Ammon's horn (tissue), 1 donor: ENCODE measurements around the gene TRAK1.

Source experiments
- DNase-seq: peaks from one replicate; pipeline ENCODE4 v3.0.0-alpha.2; 2016; ENCODE audit warnings: low spot score

TRAK1 gene

GRCh38 chr3:42204867-42205599 lies 113.9 kb downstream of the TRAK1 start:
- no peak for DNase-seq

DNA sequence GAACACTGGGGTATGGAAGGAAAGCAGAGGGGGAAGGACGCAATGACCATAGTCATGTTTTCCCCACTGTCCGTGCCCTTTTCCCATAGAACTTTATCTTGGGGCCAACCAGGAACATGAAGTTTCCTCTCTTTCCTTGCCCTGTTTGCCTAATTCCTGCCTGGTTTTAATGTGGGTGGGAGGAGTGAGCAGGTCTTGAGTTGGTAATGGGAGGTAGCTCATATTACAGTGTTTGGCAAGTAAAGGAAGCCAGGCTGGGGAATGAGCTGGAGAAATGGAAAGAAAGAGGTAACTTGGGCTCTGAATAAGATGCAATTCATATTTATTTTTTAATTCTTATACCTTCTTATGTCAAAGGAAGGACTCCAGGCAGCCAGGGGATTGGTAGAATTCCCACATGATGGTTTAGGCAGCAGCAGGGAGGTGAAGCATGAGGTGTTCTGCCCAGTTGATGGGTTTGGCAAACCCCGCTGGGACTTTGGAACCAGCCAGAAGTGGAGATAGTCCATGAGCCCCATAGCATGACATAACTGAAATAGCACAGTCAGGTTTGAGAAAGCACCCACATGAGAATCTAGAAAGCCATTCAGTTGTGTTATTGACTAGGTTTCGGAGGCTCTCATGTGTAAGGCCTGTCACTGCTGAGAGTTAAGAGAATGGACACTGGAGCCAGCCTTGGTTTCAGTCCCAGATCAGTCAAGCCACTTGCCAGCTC lies 114.8 kb downstream of the TRAK1 start:
- no peak for DNase-seq

DNA sequence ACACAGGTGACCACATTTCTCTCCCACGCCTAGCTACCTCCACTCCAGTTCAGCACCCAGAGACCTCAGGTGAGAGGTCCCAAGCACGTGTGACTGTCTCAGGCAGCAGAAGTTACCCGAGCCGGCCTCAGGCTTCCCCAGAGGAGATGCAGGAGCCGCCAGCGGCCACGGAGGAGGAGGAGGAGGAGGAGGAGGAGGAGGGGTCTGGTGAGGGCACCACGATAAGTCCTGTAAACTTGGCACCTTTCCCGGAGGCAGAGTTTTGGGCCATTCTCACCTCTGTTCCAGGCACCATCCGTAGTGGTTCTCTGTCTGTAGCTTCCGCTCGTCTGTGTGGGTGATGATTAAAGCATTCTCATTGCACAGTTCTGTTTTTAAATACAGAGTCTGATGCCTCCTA lies 118.8 kb downstream of the TRAK1 start:
- DNase-seq, result no peak

- no peak for DNase-seq
Observed at GRCh38 chr3:42210726-42211125, 119.6 kb downstream of the TRAK1 start.

- no peak for DNase-seq
Observed at GRCh38 chr3:42213417-42213816, 122.3 kb downstream of the TRAK1 start.

DNA sequence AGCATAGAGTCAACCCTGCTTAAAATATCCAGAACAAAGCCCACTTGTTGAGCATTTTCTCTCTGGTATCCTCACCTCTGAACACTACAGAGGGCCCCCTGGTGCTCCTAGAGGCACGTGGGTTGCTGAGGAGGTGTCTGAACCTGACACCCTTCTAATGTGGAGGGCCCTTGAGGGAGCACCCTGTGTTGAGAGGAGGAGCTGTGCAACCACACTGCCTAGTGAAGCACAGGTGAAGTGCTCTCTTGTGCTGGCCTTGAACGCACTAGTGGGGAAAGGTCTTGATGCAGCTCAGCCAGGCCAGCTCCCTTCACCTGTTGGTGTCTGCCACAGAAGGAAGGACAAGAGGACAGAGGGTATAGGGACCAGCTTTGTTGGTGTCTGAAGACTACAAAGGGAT lies 122.9 kb downstream of the TRAK1 start:
- DNase-seq, result no peak

GRCh38 chr3:42214565-42215283 lies 123.6 kb downstream of the TRAK1 start:
- no peak for DNase-seq

GRCh38 chr3:42216302-42216701 lies 125.1 kb downstream of the TRAK1 start:
- no peak for DNase-seq

DNA sequence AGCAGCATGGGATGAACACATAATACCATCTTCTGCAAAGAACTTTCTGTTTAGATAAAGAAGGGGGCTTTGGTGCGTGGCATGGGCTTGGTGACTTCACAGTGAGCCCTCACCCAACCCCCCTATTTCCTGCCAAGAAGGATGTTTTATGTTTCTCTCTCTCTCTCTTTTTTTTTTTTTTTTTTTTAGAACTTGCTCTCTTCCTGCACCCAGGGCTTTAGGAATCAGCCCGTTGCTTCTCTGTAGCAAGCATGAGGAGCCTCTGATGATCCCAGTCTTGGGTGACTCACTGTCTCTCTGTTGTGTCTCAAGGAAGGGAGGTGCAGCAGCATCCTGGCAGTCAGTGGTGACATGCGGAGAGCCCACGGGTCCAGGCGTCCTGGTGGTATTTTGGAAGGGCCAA lies 125.8 kb downstream of the TRAK1 start:
- no peak for DNase-seq

DNA sequence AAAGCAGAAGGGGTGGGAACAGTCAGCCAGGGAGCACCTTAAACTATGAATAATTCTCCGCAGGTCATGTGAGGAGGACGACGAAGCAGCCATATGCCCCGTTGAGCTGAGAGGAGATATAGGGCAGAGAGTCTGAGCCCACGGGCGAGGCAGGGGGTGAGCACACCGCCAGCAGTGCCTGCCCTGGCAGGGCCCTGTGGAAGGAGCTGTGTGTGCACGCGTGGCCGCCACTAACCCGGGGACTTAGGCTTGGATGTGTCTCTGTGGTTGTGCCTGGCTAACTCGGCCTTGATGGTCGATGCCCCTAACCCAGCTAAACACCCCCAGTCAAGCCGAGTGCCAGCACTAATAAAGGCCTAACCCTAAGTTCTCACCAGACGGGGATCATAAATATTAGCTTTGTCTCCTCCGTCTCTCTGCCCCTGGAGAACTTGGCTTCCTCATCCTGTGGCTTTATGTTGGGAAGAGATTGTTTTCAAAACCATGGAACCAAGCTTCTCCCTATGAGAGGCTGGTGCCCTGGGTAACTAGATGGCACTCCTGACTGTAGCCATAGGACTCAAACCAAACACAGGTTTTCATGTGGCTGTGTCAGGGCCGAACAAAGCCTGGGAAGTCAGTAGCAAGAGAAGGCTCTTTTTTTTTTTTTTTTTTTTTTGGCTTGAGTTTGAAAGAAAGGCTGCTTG lies 129.4 kb downstream of the TRAK1 start:
- DNase-seq, result no peak

DNA sequence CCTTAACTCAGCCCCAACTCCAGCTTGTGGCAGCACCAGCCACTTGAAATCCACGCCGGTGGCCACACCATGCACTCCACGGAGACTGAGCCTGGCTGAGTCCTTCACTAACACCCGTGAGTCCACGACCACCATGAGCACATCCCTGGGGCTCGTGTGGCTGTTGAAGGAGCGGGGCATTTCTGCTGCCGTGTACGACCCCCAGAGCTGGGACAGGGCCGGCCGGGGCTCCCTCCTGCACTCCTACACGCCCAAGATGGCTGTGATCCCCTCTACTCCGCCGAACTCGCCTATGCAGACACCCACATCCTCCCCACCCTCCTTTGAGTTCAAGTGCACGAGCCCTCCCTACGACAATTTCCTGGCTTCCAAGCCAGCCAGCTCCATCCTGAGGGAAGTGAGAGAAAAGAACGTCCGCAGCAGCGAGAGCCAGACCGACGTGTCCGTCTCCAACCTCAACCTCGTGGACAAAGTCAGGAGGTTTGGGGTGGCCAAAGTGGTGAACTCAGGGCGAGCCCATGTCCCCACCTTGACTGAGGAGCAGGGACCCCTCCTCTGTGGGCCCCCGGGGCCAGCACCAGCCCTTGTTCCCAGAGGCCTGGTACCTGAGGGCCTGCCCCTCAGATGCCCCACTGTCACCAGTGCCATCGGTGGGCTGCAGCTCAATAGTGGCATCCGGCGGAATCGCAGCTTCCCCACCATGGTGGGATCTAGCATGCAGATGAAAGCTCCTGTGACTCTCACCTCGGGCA lies 132.0 kb downstream of the TRAK1 start:
- DNase-seq, result no peak

GRCh38 chr3:42224178-42224577 lies 133.0 kb downstream of the TRAK1 start:
- no peak for DNase-seq

- no peak for DNase-seq
Observed at GRCh38 chr3:42224658-42225421, 133.7 kb downstream of the TRAK1 start.

DNA sequence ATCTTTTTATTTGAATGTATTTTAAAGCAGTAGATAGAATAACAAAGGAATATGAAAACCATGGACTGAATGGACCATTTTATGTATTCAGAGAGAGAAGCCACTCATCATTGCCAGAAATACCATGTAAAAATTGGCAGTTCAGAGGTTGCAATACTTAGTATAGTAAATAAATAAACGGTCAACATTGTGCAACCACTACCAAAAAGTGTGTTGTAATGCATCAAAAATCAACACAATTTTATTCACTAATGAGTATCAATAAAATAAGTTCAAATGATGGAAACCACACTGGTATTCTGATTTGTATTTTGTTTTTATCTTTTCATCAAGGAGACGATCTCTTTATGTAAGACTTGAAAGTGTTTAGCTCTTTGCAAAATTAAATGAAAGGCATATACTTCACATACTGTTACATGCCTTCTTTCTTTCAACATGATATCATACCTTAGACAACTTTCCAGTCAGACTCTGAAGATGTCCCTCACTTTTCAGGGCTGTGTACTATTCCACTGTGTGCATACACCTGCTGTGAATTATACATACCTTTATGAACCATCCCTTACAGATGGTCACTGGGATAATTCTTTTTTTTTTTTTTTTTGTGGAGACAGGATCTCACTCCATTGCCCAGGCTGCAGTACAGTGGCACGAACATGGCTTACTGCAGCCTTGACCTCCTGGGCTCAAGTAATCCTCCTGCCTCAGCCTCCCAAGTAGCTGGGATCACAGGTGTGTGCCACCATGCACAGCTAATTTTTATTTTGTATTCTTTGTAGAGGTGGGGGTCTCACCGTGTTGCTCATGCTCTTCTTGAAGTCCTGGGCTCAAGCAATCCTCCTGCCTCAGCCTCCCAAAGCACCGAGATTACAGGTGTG lies 134.6 kb downstream of the TRAK1 start:
- no peak for DNase-seq

- DNase-seq, result peak; percentile 64
Observed at GRCh38 chr3:42226470-42227425, 135.6 kb downstream of the TRAK1 start.

DNA sequence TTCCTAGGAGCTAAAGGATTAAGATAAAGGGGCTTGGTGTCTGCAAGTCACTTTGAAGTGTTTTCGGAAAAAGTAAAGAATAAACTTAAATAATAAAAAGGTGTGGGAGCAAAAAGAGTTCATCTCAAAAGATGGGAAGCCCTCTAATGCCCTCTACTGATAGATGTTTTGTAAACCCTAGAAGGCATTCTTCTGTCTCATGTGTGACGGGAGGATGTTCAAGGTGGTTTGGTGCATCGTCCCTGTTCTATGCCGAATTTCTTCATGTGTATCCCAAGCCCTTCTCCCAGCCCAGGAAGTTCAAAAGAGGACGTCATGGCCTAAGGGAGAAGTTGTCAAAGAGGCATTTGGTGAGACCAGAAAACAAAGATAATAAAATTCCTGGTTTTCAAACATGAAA lies 137.6 kb downstream of the TRAK1 start:
- no peak for DNase-seq

- DNase-seq, result no peak
Observed at GRCh38 chr3:42229266-42229941, 138.2 kb downstream of the TRAK1 start.
